Left kidney (tissue), 2 donors: ENCODE measurements around the gene PTCH2. TPM values are rescaled to one million over a fixed set of nuclear protein-coding genes. Genes with fewer than 3 reads are reported as not detected.
A peak's percentile ranks its signal among the peaks of the same experiment; 100 is the strongest.
"Not testable (repeated sequence)": the region's sequence is repeated elsewhere in the genome, so short reads cannot be mapped to it uniquely, and the experiment has no call there.

Experiments
- DNase-seq: peaks from one replicate; pipeline ENCODE4 v3.0.0-alpha.2; 2013
- polyA plus RNA-seq: library from polyadenylated mRNA; unstranded; fragments of 120-200 nt; gene quantifications from one replicate; pipeline ENCODE4 v1.2.1, GENCODE V29; 2013; ENCODE audit not compliant: insufficient read length

The PTCH2 gene
- polyA plus RNA-seq, 1 donor: 5.4 TPM

DNA sequence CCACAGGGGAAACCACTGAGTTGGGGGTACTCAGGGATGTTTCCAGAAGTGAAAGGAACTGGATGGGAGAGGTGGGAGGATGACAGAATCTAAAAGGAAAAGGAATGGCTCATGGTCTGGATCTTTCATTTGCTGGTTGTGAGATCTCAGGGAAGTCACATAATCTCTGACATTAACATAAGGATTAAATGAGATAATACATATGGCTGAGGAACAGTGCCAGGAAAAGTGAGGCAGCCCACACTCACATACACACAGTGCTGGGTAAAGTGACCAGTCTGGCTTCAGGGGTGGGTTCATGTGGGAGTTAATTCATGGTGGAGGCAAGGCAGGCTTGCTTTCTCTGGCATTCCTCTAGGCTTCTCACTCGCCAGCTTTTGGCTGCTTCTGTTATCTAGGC is 3.9 kb upstream of the PTCH2 start:
- DNase-seq: no peak

DNA sequence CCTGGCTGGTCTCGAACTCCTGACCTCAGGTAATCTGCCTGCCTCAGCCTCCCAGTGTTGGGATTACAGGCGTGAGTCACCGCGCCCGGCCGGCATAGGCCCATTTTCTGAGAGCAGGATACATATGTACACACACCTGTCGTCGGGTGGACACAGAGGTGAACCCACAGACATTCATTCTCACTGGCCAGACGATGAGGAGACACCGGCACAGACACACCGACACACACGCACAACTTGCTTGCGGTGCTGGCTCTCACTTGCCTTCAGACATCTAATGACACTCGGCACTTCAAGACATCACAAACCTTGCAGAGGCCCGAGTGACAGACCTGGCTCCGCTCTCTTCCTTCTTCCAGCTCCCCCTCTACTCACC is 579 bp downstream of the PTCH2 start:
- no peak for DNase-seq

DNA sequence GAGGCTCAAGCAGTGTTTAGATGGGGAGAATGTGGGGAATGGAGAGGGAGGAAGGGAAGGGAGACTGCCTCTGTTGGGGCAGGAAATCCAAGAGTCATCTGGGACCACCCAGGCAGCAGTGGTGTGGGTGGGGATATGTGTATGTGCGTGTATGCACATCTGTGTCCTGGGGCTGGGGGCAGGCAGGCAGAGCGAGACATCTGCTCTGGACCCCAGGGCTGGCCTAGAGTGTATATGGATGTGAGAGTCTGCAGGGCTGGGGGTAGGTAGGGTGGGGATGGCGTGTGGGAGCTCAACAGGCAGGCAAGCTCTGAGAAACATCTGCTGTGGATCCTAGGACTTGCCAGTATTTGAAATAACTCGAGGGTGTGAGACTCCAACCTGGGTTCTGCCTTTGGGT is 3.5 kb downstream of the PTCH2 start:
- DNase-seq: no peak

DNA sequence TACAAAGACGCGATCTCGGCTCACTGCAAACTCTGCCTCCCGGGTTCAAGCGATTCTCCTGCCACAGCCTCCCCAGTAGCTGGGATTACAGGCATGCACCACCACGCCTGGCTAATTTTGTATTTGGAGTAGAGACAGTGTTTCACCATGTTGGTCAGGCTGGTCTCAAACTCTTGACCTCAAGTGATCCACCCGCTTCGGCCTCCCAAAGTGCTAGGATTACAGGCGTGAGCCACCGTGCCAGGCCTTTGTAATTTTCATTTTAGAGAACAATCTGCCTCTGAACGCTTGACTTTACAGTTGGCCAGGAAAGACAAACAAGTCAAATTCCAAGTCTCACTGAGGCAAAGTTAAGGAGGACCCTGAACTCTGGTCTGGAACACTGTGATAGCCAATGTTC is 4.8 kb downstream of the PTCH2 start:
- DNase-seq: not testable (repeated sequence)

DNA sequence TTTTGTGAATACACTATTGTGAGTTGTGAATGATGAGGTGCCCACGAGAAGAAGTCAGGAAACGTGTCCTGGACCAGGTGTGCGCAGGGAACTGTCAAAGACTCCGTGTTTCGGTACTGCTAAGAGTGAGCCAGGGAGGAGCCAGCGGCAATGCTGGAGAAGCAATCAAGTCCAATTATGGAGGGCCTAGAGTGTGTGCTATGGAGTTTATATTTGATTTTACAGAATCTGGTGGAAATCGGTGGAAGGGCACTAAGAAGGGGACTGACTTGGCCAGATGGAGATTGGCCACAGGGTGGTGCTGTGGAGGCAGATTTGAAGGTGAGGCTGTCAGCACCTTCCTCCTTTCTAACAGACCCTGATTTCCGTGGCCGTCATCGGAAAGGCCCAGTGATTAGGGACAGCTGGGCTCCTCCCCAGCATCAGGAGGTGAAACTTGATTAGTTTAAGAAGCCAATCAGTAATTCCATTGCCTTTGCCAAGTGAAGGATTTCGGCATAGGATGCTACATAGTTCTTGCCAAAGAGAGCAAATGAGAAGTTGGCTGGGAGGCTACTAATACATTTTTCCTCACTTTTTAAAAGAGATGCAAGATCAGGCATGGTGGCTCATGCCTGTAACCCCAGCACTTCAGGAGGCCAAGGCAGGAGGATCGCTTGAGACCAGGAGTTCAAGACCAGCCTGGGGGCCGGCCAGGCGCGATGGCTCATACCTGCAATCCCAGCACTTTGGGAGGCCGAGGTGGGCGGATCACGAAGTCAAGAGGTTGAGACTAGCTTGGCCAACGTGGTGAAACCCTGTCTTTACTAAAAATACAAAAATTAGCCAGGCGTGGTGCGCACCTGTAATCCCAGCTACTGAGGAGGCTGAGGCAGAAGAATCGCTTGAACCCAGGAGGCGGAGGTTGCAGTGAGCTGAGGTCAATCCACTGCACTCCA is 7.0 kb downstream of the PTCH2 start:
- DNase-seq: peak; percentile 77

DNA sequence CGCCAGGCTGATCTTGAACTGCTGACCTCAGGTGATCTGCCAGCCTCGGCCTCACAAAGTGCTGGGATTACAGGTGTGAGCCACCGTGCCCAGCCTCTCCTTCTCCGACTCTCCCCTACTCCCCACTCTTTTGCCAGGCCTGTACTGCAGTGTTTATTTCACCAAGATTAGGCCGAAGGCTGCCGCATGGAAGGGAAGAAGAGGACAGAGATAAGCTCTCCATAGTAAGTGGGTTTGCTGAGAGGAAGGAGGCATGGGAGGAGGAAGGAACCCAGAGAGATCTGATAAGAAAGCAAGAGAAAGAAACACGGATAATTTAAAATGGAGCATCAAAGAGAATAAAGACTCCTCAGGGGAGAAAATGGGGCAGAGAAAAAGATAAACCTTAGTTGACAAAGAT is 8.7 kb downstream of the PTCH2 start:
- DNase-seq: no peak

DNA sequence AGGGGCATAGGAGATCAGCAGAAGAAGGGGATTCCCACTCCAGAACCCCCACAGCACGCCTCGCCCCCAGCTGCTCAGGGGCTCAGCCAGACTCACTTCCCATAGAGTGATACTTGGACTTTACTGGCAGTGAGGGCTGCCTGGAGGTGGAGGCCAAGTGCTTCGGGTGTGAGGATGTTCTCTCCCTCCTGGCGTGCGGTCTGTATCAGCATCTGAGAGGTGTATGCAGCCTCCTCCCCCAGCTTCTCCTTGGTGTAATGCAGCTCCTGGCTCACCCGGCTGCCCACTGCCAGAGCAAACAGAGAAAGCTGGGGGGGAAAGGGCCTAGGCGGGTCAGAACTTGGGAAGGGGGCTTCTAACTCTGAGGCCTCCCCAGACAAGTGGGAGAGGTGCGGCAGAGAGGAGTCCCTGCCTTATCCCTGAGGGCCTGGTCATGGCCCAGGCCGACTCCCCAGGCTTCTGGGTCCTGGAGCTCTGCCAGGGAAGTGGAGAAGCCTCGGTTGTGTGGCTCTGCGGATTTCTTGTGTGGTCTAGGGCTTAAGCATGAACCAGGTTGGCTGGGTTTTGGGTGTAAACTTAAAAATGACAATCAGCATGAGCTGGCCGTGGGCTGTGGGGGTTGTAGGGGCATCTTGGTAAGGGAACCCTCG is 10.9 kb downstream of the PTCH2 start:
- DNase-seq: no peak

DNA sequence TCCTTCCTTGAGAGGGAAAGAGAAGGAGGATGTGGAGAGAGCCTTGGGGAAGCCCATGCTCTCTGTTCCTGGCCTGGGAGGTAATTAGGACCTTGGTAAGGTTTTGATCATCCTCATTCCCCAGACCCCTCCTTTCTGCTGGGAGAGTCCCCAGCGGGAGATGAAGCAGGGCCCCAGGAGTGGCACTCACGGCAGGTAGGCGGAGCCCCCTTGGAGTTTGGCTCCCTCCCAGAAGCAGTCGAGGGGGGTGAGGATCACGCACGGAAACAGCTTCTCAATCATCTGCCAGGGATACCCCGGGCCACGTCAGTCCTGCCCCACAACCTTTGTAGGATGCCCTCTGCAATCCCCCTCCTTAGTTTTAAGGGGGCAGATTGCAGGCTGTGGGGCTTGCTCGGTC is 11.5 kb downstream of the PTCH2 start:
- no peak for DNase-seq

DNA sequence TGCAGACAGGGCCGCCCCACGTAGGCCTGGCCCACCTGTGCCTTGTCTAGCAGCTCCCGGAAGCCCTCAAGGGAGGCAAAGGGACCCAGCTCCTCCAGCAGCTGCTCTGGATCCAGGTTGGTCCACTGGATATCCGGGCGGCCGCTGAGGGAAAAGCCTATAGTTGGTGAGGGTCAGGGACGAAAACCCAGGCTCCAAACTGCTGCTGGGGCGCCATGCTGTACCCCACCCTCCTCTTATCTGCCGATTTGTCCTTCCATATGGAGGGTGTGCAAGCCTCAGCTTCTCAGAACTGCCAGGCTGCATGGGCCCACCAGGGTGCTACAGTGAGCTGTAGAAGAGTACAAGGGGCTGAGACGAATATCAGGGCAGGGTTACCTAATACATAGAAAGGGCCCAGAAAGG is 12.2 kb downstream of the PTCH2 start:
- DNase-seq: no peak

DNA sequence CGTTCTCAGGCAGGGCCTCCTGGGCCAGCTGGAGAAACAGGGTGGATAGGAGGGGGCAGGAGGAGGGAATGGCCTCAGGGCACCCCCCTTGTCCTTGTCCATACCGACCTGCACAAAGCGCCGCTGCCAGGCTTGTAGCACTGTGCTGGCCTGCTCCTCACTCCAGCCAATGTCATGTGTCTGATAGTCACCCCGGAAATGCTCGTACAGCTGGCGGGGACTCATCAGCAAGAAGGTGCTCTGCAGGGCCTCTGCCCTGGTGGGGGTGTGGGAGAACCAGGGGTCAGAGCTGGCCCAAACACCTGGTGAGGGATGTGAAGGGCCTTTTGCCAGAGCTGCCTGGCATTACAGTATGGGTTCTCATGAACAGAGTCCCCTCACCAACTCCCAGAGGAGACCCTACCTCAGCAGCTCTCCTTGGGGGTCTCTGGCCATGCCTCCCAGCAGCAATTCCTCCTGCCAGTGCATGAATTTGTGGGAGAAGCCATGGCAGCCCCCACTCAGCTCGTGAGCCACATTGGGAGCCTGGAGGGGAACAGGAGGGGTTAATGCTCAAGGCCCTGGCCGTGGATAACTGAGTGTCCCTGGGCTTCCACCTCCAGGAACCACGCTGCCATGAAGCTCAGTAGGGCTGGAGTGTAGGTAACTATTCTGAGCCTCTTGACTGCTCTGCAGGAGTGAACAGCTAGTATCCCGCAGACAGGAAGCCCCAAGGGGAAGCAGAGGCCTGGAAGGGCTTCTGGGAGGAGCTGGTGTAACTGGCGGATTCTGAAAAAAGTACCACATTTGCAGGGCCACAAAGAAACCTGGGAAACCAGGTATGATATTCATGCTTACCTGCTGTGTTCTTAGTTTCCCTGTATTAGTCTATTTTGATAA is 13.3 kb downstream of the PTCH2 start:
- no peak for DNase-seq

DNA sequence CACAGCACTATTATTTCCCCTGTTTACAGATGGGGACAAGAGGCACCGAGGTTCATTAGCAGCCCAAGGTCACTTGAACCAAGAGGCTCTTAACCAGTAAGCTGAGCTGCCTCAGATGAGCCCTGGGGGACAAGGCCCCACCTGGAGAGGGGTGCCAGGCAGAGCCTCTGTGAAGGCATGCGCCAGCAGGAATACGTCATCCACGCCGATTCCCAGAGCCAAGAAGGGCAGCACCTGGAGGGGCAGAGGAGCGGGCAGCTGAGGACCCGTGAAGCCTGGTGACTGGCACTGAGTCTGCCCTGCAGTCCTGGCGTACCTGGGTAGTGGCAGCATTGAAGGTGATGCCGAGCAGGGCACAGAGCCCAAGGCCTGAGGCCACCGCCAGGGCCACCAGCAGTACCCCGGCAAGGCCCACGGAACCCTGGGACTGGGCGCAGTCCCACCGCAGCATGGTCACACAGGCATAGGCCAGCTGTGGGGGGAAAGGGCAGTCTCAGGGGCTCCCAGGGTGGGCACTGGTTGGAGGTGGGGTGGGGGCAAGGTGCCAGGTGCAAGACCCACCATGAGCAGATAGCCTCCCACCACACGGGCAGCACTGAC is 14.1 kb downstream of the PTCH2 start:
- no peak for DNase-seq

DNA sequence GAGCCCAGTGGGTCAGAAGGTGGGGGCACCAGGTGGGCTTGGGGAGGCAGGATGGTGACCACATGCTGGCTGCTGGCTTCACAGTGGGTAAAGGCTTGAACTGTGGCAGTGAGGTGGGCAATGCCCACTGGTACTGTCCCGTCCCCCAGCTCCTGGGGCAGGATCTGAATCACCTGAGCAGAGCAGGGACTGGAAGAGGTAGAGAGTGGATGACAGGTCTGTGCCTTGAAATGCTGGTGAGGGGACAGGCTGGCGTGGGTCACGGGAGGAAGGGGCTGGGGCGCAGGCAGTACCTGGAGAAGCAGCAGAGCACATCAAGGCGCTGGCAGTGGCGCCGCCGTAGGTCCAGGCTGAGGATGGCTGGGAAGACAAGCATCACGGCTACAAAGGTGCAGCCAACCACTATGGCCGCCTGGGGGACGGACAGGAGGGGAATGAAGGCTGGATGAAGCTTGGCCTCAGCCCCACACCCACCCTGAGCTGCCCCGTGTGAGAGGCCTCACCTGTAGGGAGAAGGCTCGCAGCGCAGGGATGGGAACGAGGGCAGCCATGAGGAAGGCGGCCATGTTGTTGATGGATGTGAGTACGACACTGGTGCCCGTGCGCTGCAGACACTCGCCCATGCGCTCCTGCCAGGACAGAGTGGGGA is 14.9 kb downstream of the PTCH2 start:
- no peak for DNase-seq

DNA sequence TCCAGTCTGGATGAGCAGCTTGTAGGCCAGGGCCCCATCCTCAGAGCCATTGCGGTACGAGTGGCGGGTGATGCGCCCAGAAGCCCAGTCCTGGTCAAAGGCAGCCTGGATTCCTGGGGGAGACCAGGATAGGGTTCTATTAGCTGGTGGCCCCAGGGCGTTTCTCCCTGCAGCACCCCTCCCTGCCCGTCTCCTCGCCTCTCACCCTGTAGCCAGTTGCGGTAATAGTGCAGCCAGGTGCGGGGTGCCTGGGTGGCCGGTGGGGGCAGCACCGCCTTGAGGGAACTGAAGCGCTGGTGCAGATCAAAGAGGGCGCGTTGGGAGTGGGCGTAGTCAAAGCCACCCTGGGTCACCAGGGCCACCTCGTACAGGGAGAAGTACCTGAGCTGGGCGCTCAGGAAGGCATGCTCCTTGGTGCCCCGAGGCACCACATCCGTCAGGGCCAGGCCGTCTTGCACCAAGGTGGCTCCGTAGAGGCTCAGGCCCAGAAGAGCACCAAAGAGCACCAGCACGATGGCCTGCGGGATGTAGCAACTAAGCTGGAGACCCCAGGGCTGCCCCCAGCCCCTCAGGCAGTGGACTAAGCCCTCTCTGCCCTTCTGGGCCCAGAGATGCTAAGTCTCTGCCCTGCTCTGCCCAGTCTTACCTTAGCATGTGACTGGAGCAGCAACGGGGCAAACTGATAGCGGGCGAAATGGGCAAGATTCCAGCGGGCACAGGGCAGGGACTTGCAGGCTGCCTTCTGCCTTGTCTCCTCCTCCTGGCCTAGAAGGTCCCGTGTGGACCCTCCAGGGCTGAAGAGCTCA is 15.7 kb downstream of the PTCH2 start:
- no peak for DNase-seq

DNA sequence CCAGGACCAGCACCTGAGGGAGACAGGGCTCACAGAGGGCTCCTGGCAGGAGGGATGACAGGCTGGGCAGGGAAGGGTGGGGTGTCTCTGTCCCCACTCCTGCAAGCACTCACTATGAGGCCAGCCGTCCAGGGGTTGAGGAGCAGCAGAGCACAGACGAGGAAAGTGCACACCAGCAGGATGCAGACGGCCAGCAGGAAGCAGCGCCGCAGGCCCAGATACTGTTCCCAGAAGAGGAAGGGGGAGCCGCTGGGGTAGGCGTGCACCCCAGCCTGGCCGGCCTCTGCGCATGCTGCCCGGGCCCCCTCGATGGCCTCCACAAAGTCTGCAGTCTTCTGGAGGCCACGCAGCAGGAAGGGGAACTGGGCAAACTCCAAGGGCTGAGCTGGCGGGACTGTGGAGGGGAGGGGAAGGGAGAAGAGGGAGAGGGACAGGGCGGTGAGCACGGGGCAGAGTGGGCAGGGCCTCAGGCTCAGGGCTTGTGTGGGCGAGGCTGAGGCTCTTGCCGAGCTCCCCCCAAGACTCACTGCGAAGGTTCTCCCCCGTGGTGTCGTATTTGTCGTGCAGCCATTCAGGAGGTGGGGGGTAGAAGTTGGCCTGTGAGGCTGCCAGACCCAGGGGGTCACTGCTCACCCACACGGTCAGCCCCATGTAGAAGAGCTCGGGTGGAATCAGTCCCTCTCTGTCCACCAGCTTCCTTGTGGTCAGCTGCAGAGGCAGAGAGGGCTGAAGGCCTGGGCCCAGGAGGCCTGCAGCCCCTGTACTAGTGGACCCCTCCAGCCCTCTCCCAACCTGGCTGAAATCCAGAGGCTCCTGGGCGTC is 16.5 kb downstream of the PTCH2 start:
- no peak for DNase-seq

DNA sequence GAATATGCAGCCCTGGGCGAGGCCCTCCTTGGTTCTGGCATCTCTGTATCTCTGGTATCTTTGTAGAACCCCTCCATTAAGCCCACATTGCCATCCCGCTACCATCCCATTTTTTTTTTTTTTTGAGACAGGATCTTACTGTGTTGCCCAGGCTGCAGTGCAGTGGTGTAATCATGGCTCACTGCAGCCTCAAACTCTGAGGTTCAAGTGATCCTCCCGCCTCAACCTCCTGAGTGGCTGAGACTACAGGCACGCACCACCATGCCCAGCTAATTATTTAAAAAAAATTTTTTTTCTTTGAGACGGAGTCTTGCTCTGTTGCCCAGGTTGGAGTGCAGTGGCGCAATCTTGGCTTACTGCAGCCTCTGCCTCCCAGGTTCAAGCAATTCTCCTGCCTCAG is 18.7 kb downstream of the PTCH2 start:
- DNase-seq: not testable (repeated sequence)

DNA sequence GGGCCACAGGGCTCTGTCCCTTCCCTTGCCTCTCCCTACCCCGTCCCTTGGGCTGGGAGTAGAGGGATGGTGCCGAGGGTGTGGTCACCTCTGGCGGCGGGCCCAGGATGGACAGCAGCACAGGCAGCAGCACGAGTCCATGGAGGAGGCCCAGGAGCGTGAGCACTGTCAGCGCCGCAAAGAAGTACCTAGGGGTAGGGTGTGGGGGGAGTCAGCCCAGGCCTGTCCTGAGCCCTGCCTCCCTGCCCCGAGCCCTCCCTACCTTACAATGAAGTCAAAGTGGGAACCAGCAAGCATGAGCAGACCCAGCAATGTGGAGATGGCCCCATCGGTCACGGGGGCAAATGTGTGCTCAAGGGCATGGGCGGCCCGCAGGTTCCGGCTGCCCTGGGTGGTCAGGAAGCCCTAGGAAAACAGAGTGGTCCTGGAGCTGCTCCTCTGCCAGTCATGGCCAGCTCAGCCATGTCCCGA is 20.0 kb downstream of the PTCH2 start:
- DNase-seq: no peak

DNA sequence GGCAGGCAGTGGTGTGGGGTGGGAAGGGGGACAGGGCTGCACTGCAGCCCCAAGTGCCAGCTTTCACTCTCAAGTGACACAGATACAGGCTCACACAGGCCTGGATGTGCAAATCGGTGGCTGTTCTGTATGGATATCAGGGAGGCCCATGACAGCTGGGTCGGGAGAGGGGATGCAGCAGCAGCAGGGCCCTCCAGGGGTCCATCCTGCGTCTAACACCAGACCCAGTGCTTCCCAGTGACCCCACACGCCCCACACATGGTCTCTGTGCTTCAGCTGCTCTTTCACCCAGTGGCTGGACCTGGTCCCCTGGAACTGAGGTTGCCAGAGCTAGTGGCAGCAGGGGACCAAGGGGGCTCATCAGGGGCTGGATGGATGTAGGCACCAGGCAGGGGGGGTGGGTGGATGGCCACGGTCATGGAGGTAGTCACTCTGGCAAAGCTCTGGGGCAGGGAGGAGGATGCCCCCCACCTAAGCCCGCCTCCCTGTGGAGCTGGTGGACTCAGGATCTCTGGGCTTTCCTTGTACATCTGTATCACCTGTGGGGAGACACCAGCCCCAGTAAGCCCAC is 20.8 kb downstream of the PTCH2 start:
- no peak for DNase-seq

DNA sequence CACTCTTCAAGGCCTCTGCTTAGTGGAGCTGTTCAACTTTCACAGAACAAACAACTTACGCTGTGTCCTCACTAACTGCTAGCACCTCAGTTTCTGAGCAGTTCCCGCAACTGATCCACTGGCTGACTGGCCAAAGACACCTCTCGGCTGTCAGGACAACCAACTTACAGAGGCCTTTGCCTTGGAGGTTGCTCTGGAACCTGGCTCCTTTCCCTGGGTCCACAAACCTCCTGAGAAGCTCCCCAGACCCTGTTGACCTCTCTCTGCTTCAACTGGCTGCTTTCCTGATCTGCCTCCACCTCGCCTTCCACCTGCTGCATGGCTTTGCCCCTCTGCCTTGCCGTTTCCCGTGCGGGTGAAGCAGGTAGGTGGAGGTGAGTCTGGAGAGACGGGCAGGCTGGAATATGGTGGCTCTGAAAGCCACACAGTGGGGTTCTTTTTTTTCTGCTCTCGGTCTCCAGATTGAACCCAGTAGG is 21.8 kb downstream of the PTCH2 start:
- DNase-seq: no peak
